ENCODE data around the gene TRPC5OS. TPM values are rescaled to one million over a fixed set of nuclear protein-coding genes. Genes with fewer than 3 reads are reported as not detected.

TRPC5OS gene
- total RNA-seq, 2 donors from 2014 or later: not detected

DNA sequence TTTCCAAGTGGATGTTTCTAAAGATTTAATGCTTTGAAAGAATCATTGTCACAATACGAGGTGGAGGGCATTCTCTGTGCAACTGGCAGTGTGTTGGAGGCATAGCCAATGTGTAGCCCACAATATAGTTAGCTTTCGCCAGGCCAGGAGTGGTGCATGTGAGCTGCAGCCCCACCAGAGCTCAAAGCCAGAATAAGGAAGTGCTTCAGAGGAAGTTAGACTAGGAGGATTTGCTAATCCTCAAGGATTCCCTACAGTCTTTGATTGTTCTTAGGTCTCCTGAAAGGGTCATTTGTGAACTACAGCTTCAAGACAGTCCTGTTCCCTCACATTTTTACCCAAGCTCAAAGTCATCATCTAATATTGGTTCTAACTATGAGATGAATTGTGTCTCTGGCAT lies 16.4 kb downstream of the TRPC5OS start:
- H3K4me3 ChIP-seq: no peak overlapping the region
- H3K27me3 ChIP-seq: no peaks in the 10 kb centered on the region
- H3K27ac ChIP-seq: no peak overlapping the region
- DNase-seq: no peak
- intact Hi-C loops (cut with DNase I): no loop called here
- no peaks in the 10 kb centered on the region for H3K36me3 ChIP-seq
- no peak overlapping the region for H3K9ac ChIP-seq (ENCODE audit: low read depth in 2 of 2, low read length in 2 of 2)
- H3K4me1 ChIP-seq: no peaks in the 10 kb centered on the region
- TF ChIP-seq, protein P1, sequence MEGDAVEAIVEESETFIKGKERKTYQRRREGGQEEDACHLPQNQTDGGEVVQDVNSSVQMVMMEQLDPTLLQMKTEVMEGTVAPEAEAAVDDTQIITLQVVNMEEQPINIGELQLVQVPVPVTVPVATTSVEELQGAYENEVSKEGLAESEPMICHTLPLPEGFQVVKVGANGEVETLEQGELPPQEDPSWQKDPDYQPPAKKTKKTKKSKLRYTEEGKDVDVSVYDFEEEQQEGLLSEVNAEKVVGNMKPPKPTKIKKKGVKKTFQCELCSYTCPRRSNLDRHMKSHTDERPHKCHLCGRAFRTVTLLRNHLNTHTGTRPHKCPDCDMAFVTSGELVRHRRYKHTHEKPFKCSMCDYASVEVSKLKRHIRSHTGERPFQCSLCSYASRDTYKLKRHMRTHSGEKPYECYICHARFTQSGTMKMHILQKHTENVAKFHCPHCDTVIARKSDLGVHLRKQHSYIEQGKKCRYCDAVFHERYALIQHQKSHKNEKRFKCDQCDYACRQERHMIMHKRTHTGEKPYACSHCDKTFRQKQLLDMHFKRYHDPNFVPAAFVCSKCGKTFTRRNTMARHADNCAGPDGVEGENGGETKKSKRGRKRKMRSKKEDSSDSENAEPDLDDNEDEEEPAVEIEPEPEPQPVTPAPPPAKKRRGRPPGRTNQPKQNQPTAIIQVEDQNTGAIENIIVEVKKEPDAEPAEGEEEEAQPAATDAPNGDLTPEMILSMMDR (IDR thresholded peaks at IDR 0.05): no peak
- no peaks in the 10 kb centered on the region for H3K9me3 ChIP-seq

DNA sequence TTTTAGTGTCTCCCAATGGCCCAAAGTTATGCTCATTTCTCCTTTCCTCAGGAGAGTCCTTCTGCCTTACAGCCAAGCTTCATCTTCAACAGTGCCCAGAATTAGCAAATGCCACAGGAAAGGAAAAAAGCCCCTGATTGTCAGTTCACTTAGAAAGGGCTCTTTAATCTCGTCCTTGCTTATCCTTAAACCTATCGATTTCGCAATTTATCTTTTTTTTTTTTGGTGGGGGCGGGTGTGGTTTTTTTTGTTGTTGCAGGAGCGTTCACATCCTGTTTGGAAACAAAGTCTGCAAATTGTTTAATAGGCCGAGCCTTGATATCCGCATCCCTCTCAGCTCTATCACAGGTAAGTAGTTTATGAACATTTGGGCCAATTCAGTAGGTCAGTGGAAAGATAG lies 20.2 kb downstream of the TRPC5OS start:
- TF ChIP-seq, protein P1 (IDR thresholded peaks at IDR 0.05): no peak
- intact Hi-C loops (cut with DNase I): no loop called here
- H3K4me3 ChIP-seq: no peak overlapping the region
- DNase-seq: no peak
- no peak overlapping the region for H3K27ac ChIP-seq
- peaks cover 5% of the 10 kb centered on the region for H3K27me3 ChIP-seq
- no peak overlapping the region for H3K9ac ChIP-seq (ENCODE audit: low read depth in 2 of 2, low read length in 2 of 2)
- H3K36me3 ChIP-seq: no peaks in the 10 kb centered on the region
- H3K9me3 ChIP-seq: no peaks in the 10 kb centered on the region
- no peaks in the 10 kb centered on the region for H3K4me1 ChIP-seq

DNA sequence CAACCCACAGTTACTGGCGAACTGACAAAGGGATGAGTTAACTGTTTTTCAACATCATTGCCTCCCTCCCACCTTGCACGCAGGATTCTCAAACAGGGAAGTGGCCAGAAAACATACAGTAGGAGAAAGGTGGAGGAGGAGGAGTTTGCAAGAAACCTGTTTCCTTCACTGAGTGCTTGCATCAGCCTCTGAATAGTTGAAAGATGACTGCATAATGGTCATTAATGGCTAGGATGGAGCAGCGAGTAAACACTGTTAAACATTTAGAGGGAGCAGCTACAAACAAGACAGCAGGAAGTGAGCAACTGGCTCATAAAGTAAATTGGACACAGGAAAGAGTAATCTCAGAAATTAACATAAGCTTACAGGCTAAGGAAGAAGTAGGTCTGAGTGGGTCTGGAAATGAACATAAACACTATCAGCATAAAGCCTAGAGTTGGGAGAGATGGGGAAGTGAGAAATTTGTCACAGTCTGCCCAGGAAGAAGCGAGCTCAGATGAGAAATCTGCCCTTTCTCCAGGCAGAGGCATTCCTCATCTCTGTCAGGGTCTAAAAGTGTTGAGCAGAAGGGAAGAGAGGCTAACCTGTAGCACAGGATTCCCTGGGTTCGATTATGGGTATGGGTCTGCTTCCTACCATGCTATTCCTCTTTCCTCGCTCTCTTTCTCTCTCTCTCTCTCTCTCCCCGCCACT lies 38.6 kb downstream of the TRPC5OS start:
- Histone ChIP-seq H3K27me3 (no peaks in the 10 kb centered on the region), H3K9ac (ENCODE audit: low read depth in 2 of 2, low read length in 2 of 2) (no peak overlapping the region), H3K4me3 (no peak overlapping the region), H3K9me3 (no peaks in the 10 kb centered on the region), H3K4me1 (no peaks in the 10 kb centered on the region), H3K27ac (no peak overlapping the region), H3K36me3 (no peaks in the 10 kb centered on the region)
- DNase-seq: no peak
- TF ChIP-seq, protein P1 (IDR thresholded peaks at IDR 0.05): no peak
- intact Hi-C loops (cut with DNase I): no loop called here

DNA sequence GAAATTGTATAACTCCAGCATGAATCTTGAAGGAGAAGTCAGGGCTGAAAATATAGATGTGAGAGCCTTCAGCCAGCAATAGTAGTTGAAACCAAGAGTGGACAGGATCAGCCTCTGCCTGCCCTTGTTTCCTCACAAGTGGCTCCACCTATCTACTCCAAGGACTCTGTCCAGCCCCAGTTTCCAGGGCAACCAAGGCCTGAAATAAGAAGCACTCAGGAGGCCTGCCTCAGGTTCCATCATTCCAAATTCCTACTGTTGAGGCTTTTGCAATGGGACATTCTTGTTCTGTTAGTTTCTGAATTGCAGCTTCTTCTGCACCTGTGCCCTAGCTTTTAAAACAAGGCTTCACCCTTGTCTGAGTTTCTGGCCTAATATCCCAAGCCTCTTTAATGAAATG lies 41.6 kb downstream of the TRPC5OS start:
- intact Hi-C loops (cut with DNase I): no loop called here

DNA sequence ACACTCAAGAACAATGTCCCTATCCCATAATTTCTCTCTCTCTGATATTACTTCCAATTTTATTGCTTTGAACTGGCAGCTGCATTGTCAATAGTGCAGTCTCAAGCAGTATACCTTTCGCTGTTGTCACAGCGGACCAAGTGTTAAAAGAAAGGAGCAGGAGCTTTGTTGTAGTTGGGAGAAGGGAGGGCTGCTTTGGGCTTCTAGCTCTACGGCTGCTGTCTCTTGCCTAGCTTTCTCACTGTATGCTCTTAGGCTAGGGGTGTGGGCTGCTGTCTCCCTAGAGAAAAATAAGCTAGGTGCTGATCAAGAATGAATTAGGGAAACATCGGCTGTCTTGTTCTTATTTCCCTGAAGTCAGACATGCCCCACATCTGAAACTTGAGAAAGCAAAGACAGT lies 52.5 kb downstream of the TRPC5OS start:
- intact Hi-C loops (cut with DNase I): no loop called here
- Histone ChIP-seq H3K9me3 (no peaks in the 10 kb centered on the region), H3K27ac (no peak overlapping the region), H3K4me3 (no peak overlapping the region), H3K27me3 (no peaks in the 10 kb centered on the region), H3K4me1 (no peaks in the 10 kb centered on the region), H3K9ac (ENCODE audit: low read depth in 2 of 2, low read length in 2 of 2) (no peak overlapping the region), H3K36me3 (no peaks in the 10 kb centered on the region)
- no peak for DNase-seq
- TF ChIP-seq, protein P1 (IDR thresholded peaks at IDR 0.05): no peak

More for the DNA sequence above, 41.6 kb downstream of the TRPC5OS start:
- H3K4me3 ChIP-seq: no peak overlapping the region
- H3K27me3 ChIP-seq: no peaks in the 10 kb centered on the region
- H3K9me3 ChIP-seq: no peaks in the 10 kb centered on the region
- H3K9ac ChIP-seq (ENCODE audit: low read depth in 2 of 2, low read length in 2 of 2): no peak overlapping the region
- DNase-seq: no peak
- no peak overlapping the region for H3K27ac ChIP-seq
- H3K4me1 ChIP-seq: no peaks in the 10 kb centered on the region
- TF ChIP-seq, protein P1 (IDR thresholded peaks at IDR 0.05): no peak
- H3K36me3 ChIP-seq: no peaks in the 10 kb centered on the region

Other genes starting within 250 kb of the TRPC5OS start
- 10 to 100 TPM; 50.3 to 51.7 TPM for gene ALG13, start 195.0 kb upstream of the TRPC5OS start, total RNA-seq
- not detected for gene TRPC5, start 206.6 kb downstream of the TRPC5OS start, total RNA-seq
- not detected for gene RTL4, start 206.8 kb downstream of the TRPC5OS start, total RNA-seq